ENCODE results near the gene NLRP13. TPM values are rescaled to one million over a fixed set of nuclear protein-coding genes. Genes with fewer than 3 reads are reported as not detected.
"Not testable (repeated sequence)": the region's sequence is repeated elsewhere in the genome, so short reads cannot be mapped to it uniquely, and the experiment has no call there.

Gene NLRP13
- total RNA-seq, 1 donor from 2014 or later, result not detected

DNA sequence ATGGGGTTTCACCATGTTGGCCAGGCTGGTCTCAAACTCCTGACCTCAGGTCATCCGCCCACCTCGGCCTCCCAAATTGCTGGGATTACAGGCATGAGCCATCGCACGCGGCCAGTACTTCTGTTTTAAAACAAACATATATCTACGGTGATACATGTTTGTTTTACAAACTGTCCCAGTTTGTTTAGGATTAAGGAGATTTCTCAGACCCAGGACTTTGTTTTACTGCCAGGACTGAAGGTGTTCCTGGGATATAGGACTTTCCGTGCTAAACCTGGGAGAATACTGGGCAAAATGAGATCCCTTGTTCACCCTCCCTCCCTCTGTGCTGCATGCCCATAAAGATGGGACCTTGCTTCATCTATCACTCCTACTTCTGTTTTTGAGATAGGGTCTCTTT is 24.3 kb upstream of the NLRP13 start:
- peaks cover 4% of the 10 kb centered on the region for H3K9me3 ChIP-seq (ENCODE audit: low read depth)
- H3K4me3 ChIP-seq, result no peak overlapping the region
- no peak overlapping the region for H3K27ac ChIP-seq
- no peaks in the 10 kb centered on the region for H4K20me1 ChIP-seq (ENCODE audit: low read depth)
- Mint-ChIP-seq H3K4me3 (no peak overlapping the region), H3K27me3 (ENCODE audit: insufficient read depth, low read depth) (no peaks in the 10 kb centered on the region), H3K4me1 (no peaks in the 10 kb centered on the region), H3K36me3 (no peaks in the 10 kb centered on the region), H3K27ac (no peak overlapping the region), H3K9me3 (peaks cover 34% of the 10 kb centered on the region)
- no peaks in the 10 kb centered on the region for H3K36me3 ChIP-seq
- H3F3A ChIP-seq (ENCODE audit: low read depth), result no peaks in the 10 kb centered on the region
- H3K4me1 ChIP-seq, result no peaks in the 10 kb centered on the region
- H3K79me2 ChIP-seq (ENCODE audit: low read depth), result no peaks in the 10 kb centered on the region
- TF ChIP-seq, protein P1, sequence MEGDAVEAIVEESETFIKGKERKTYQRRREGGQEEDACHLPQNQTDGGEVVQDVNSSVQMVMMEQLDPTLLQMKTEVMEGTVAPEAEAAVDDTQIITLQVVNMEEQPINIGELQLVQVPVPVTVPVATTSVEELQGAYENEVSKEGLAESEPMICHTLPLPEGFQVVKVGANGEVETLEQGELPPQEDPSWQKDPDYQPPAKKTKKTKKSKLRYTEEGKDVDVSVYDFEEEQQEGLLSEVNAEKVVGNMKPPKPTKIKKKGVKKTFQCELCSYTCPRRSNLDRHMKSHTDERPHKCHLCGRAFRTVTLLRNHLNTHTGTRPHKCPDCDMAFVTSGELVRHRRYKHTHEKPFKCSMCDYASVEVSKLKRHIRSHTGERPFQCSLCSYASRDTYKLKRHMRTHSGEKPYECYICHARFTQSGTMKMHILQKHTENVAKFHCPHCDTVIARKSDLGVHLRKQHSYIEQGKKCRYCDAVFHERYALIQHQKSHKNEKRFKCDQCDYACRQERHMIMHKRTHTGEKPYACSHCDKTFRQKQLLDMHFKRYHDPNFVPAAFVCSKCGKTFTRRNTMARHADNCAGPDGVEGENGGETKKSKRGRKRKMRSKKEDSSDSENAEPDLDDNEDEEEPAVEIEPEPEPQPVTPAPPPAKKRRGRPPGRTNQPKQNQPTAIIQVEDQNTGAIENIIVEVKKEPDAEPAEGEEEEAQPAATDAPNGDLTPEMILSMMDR (IDR thresholded peaks at IDR 0.05), result no peak
- TF ChIP-seq EZH2phosphoT487 (IDR thresholded peaks at IDR 0.05) (no peak), EZH2 (IDR thresholded peaks at IDR 0.05) (no peak)
- H3K27me3 ChIP-seq, result no peaks in the 10 kb centered on the region
- no peak for DNase-seq (ENCODE audit: low spot score)
- no peak overlapping the region for H2AFZ ChIP-seq (replicated peaks)
- H3K9ac ChIP-seq, result no peak overlapping the region
- H3K4me2 ChIP-seq, result no peak overlapping the region

GRCh38 chr19:55950566-55950965 is 18.4 kb upstream of the NLRP13 start:
- not testable (repeated sequence) for H3K27me3 Mint-ChIP-seq (ENCODE audit: insufficient read depth, low read depth); H2AFZ ChIP-seq (replicated peaks); H3K4me2 ChIP-seq; H3F3A ChIP-seq (ENCODE audit: low read depth); H3K27me3 ChIP-seq; H3K79me2 ChIP-seq (ENCODE audit: low read depth); H3K4me1 ChIP-seq; H3K27ac ChIP-seq; H4K20me1 ChIP-seq (ENCODE audit: low read depth); H3K4me3 Mint-ChIP-seq; H3K4me3 ChIP-seq; H3K36me3 Mint-ChIP-seq; H3K36me3 ChIP-seq; DNase-seq (ENCODE audit: low spot score); H3K9ac ChIP-seq; H3K9me3 ChIP-seq (ENCODE audit: low read depth); H3K4me1 Mint-ChIP-seq
- peak overlapping the region; percentile 37 for H3K27ac Mint-ChIP-seq
- peaks cover 44% of the 10 kb centered on the region for H3K9me3 Mint-ChIP-seq

GRCh38 chr19:55947532-55947931 is 15.4 kb upstream of the NLRP13 start, which contains the start of gene NLRP8:
TSS of gene NLRP8 (plus strand) at chr19:55947832.
- no peaks in the 10 kb centered on the region for H3K4me1 ChIP-seq
- H2AFZ ChIP-seq (replicated peaks), result no peak within 1 kb of the TSS
- Mint-ChIP-seq H3K27ac (no peak within 1 kb of the TSS), H3K9me3 (peaks cover 54% of the 10 kb centered on the region), H3K36me3 (no peaks in the 10 kb centered on the region), H3K4me1 (no peaks in the 10 kb centered on the region), H3K4me3 (no peak within 1 kb of the TSS), H3K27me3 (ENCODE audit: insufficient read depth, low read depth) (peaks cover 2% of the 10 kb centered on the region)
- H3K4me3 ChIP-seq, result no peak within 1 kb of the TSS
- TF ChIP-seq, protein P1 (IDR thresholded peaks at IDR 0.05), result no peak
- TF ChIP-seq EZH2phosphoT487 (IDR thresholded peaks at IDR 0.05), result no peak
- no peak for TF ChIP-seq EZH2 (IDR thresholded peaks at IDR 0.05)
- no peaks in the 10 kb centered on the region for H3K79me2 ChIP-seq (ENCODE audit: low read depth)
- no peaks in the 10 kb centered on the region for H3K27me3 ChIP-seq
- no peak within 1 kb of the TSS for H3K27ac ChIP-seq
- no peak within 1 kb of the TSS for H3K9ac ChIP-seq
- no peaks in the 10 kb centered on the region for H3F3A ChIP-seq (ENCODE audit: low read depth)
- H3K4me2 ChIP-seq, result no peak within 1 kb of the TSS
- no peaks in the 10 kb centered on the region for H3K9me3 ChIP-seq (ENCODE audit: low read depth)
- H3K36me3 ChIP-seq, result no peaks in the 10 kb centered on the region
- no peak for DNase-seq (ENCODE audit: low spot score)
- no peaks in the 10 kb centered on the region for H4K20me1 ChIP-seq (ENCODE audit: low read depth)

DNA sequence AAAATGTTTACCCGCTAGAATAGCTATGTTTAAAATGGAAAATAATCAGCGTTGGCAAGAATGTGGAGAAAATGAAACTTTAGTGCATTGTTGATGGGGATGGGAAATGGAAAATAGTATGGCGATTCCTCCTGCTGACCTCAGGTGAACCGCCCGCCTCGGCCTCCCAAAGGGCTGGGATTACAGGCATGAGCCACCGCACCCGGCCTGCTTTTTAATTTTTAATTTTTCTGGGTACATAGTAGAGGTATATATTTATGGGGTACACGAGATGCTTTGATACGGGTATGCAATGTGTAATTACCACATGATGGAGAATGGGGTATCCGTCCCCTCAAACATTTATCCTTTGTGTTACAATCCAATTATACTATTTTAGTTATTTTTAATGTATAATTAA is 8.2 kb upstream of the NLRP13 start:
- no peak overlapping the region for H3K27ac Mint-ChIP-seq
- Histone ChIP-seq H3K9ac (no peak overlapping the region), H3K36me3 (no peaks in the 10 kb centered on the region), H3K4me3 (no peak overlapping the region), H2AFZ (replicated peaks) (no peak overlapping the region), H3K79me2 (ENCODE audit: low read depth) (no peaks in the 10 kb centered on the region), H3F3A (ENCODE audit: low read depth) (no peaks in the 10 kb centered on the region), H3K9me3 (ENCODE audit: low read depth) (no peaks in the 10 kb centered on the region), H3K27me3 (no peaks in the 10 kb centered on the region), H3K27ac (no peak overlapping the region), H3K4me2 (no peak overlapping the region), H4K20me1 (ENCODE audit: low read depth) (no peaks in the 10 kb centered on the region), H3K4me1 (no peaks in the 10 kb centered on the region)
- H3K4me3 Mint-ChIP-seq, result no peak overlapping the region
- H3K36me3 Mint-ChIP-seq, result no peaks in the 10 kb centered on the region
- TF ChIP-seq EZH2phosphoT487 (IDR thresholded peaks at IDR 0.05) (no peak), EZH2 (IDR thresholded peaks at IDR 0.05) (no peak)
- TF ChIP-seq, protein P1 (IDR thresholded peaks at IDR 0.05), result no peak
- DNase-seq (ENCODE audit: low spot score), result no peak
- H3K4me1 Mint-ChIP-seq, result no peaks in the 10 kb centered on the region
- peaks cover 9% of the 10 kb centered on the region for H3K27me3 Mint-ChIP-seq (ENCODE audit: insufficient read depth, low read depth)
- H3K9me3 Mint-ChIP-seq, result peaks cover 61% of the 10 kb centered on the region
